DOHH2 (cell line): ENCODE results near the gene KRTAP16-1.
"Not testable (repeated sequence)": the region's sequence is repeated elsewhere in the genome, so short reads cannot be mapped to it uniquely, and the experiment has no call there.

ENCODE experiments used
- H3F3A ChIP-seq: fragments of 200-600 bp; sonication (generic), shearing (Covaris generic); 2 replicates; pipeline ENCODE4 v1.6.0; 2016; ENCODE audit warnings: antibody characterized with exemption, mild to moderate bottlenecking; ENCODE audit not compliant: control insufficient read depth, insufficient read depth
- H3K27ac ChIP-seq: fragments of 200-600 bp; sonication (generic); 2 replicates; pipeline ENCODE4 v1.5.1; 2014; ENCODE audit warnings: low read depth, mild to moderate bottlenecking, low read length, moderate library complexity
- H3K27me3 ChIP-seq: fragments of 200-600 bp; sonication (generic); 2 replicates; pipeline ENCODE4 v1.6.1; 2014; ENCODE audit warnings: mild to moderate bottlenecking, low read length, mixed read lengths; ENCODE audit not compliant: control insufficient read depth
- H3K36me3 ChIP-seq: fragments of 200-600 bp; sonication (generic); 2 replicates; pipeline ENCODE4 v1.6.1; 2014; ENCODE audit warnings: mild to moderate bottlenecking, low read length, moderate library complexity, mixed read lengths; ENCODE audit not compliant: control insufficient read depth
- H3K4me1 ChIP-seq: fragments of 200-600 bp; sonication (generic); 2 replicates; pipeline ENCODE4 v1.6.1; 2014; ENCODE audit warnings: mild to moderate bottlenecking, low read length, mixed read lengths; ENCODE audit not compliant: control insufficient read depth
- H3K4me2 ChIP-seq: fragments of 200-600 bp; sonication (generic); 2 replicates; pipeline ENCODE4 v1.6.0; 2014; ENCODE audit warnings: mild to moderate bottlenecking, low read length, moderate library complexity
- H3K4me3 ChIP-seq: fragments of 200-600 bp; sonication (generic); 2 replicates; pipeline ENCODE4 v1.5.1; 2014; ENCODE audit warnings: mild to moderate bottlenecking, low read length, mixed read lengths
- H3K79me2 ChIP-seq: fragments of 200-600 bp; sonication (generic); 2 replicates; pipeline ENCODE4 v1.6.1; 2014; ENCODE audit warnings: mild to moderate bottlenecking, low read length, mixed read lengths; ENCODE audit not compliant: control insufficient read depth
- H3K9me2 ChIP-seq: fragments of 200-600 bp; sonication (generic); replicated peaks from 2 replicates; pipeline ENCODE4 v1.6.1; 2014; ENCODE audit warnings: mild to moderate bottlenecking, low read length, mixed read lengths; ENCODE audit not compliant: control insufficient read depth
- H3K9me3 ChIP-seq: fragments of 200-600 bp; sonication (generic); 2 replicates; pipeline ENCODE4 v1.6.1; 2014; ENCODE audit warnings: antibody characterized with exemption, low read length, mixed read lengths; ENCODE audit not compliant: control insufficient read depth, insufficient read depth
- H4K20me1 ChIP-seq: fragments of 200-600 bp; sonication (generic); 2 replicates; pipeline ENCODE4 v1.6.0; 2014; ENCODE audit warnings: low read depth, mild to moderate bottlenecking, antibody characterized with exemption, low read length, moderate library complexity; ENCODE audit not compliant: control insufficient read depth, insufficient read depth
- EZH2phosphoT487 ChIP-seq: fragments of 200-600 bp; sonication (generic); IDR thresholded peaks from 2 replicates; pipeline ENCODE4 v1.6.1; 2017; ENCODE audit warnings: borderline replicate concordance, mild to moderate bottlenecking, antibody characterized with exemption, low read length, moderate library complexity, mixed read lengths
- TF ChIP-seq, protein P1 (sequence below): fragments of 200-600 bp; sonication (generic); IDR thresholded peaks from one replicate; pipeline ENCODE4 v1.5.1; 2014; ENCODE audit warnings: antibody characterized with exemption, mild to moderate bottlenecking, low read depth, low read length; ENCODE audit not compliant: poor library complexity, severe bottlenecking

Gene KRTAP16-1

DNA sequence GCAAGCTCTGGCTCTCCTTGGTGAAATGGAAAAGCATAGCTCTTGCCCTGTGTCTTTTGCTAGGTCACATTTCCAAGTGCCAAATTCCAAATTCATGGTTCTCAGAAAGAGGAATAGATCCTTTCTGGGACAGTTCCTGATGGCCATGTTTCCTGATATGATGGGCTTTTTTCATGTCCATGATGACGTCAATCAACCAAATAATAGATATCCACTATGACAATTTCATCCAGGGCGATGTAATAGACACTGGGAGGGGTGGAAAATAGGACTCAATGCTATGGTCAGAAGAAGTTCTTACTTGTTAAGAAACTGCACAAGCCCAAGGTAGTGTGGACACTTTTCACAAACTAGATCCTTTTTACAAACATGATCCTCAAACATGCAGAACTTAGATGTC, 42.1 kb upstream of the KRTAP16-1 start:
- H3K27ac ChIP-seq: no peak overlapping the region
- H3K9me2 ChIP-seq: no peaks in the 10 kb centered on the region
- H3K9me3 ChIP-seq: no peaks in the 10 kb centered on the region
- H3K4me1 ChIP-seq: no peaks in the 10 kb centered on the region
- no peaks in the 10 kb centered on the region for H3K79me2 ChIP-seq
- TF ChIP-seq, protein P1, sequence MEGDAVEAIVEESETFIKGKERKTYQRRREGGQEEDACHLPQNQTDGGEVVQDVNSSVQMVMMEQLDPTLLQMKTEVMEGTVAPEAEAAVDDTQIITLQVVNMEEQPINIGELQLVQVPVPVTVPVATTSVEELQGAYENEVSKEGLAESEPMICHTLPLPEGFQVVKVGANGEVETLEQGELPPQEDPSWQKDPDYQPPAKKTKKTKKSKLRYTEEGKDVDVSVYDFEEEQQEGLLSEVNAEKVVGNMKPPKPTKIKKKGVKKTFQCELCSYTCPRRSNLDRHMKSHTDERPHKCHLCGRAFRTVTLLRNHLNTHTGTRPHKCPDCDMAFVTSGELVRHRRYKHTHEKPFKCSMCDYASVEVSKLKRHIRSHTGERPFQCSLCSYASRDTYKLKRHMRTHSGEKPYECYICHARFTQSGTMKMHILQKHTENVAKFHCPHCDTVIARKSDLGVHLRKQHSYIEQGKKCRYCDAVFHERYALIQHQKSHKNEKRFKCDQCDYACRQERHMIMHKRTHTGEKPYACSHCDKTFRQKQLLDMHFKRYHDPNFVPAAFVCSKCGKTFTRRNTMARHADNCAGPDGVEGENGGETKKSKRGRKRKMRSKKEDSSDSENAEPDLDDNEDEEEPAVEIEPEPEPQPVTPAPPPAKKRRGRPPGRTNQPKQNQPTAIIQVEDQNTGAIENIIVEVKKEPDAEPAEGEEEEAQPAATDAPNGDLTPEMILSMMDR: no peak
- no peak for TF ChIP-seq EZH2phosphoT487
- peaks cover 6% of the 10 kb centered on the region for H3K27me3 ChIP-seq
- no peak overlapping the region for H3K4me2 ChIP-seq
- H3K36me3 ChIP-seq: no peaks in the 10 kb centered on the region
- H3K4me3 ChIP-seq: no peak overlapping the region
- no peaks in the 10 kb centered on the region for H3F3A ChIP-seq
- no peaks in the 10 kb centered on the region for H4K20me1 ChIP-seq

GRCh38 chr17:41350381-41350878, 41.3 kb upstream of the KRTAP16-1 start, which contains the start of gene KRT33A:
TSS of gene KRT33A (minus strand) at chr17:41350828. CDS start at chr17:41350767, 61 bp downstream.
- H3F3A ChIP-seq: not testable (repeated sequence)

DNA sequence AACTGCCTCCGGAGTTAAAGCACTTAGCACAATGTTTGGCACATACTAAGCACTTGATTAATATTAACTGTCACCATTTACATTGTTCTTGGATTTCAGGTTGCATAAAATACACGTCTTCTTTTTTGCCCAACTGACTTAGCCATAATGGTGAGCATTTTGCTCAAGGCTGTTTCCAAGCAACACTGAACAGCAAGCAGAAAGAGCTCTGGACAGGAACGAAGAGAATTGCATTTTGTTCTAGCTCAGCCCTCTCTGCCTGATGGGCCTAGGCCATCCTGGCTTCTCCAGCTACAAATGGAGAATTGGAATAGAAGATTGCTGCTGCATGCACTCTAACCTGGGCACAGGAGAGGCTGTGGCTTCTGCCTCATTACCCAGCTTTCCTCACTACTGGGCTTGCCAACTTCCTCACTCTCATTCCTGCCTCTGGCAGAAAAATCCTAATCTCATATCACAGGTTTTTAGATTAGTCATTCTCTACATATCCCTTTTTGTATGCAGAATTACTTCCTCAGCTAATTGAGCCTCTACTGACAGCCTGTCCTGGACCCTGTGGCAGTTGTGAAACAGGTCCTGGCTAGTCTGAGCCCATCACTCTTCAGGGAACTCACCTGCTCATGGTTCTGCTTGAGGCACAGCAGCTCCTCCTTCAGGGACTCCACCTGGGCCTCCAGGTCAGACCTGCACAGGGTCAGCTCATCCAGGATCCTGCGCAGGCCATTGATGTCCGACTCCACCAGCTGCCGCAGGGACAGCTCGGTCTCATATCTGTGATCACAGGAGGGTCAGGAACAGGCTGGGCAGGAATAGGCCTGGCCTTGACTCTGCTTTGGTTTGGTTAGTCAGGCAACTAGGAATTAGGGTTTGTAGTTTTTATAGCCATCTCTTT, 39.0 kb upstream of the KRTAP16-1 start:
- Histone ChIP-seq H3K9me2 (no peaks in the 10 kb centered on the region), H3K4me2 (no peak overlapping the region), H3K9me3 (no peaks in the 10 kb centered on the region), H3K4me1 (no peaks in the 10 kb centered on the region), H3K27me3 (no peaks in the 10 kb centered on the region), H3K27ac (no peak overlapping the region), H3K79me2 (no peaks in the 10 kb centered on the region), H3K36me3 (no peaks in the 10 kb centered on the region), H4K20me1 (no peaks in the 10 kb centered on the region), H3F3A (no peaks in the 10 kb centered on the region), H3K4me3 (no peak overlapping the region)
- TF ChIP-seq, protein P1: no peak
- TF ChIP-seq EZH2phosphoT487: no peak

More at GRCh38 chr17:41350381-41350878, 41.3 kb upstream of the KRTAP16-1 start, which contains the start of gene KRT33A:
- not testable (repeated sequence) for H3K27ac ChIP-seq, H3K9me3 ChIP-seq, H3K4me3 ChIP-seq, H3K36me3 ChIP-seq, H3K79me2 ChIP-seq, H3K9me2 ChIP-seq, H3K27me3 ChIP-seq, H3K4me1 ChIP-seq, H4K20me1 ChIP-seq, H3K4me2 ChIP-seq

- not testable (repeated sequence) for H4K20me1 ChIP-seq, H3K4me2 ChIP-seq, H3K79me2 ChIP-seq, H3F3A ChIP-seq, H3K9me2 ChIP-seq, H3K36me3 ChIP-seq, H3K27ac ChIP-seq, H3K4me1 ChIP-seq, H3K27me3 ChIP-seq, H3K4me3 ChIP-seq, H3K9me3 ChIP-seq
These were observed 37.3 kb upstream of the KRTAP16-1 start for GRCh38 chr17:41346421-41346820.
